Measurements from ENCODE around the gene OXCT1. TPM values are rescaled to one million over a fixed set of nuclear protein-coding genes. Genes with fewer than 3 reads are reported as not detected.

OXCT1 gene
- total and polyA plus RNA-seq, 2 of the 8 experiments (the other 6 are each of a cell fraction or from before 2014, with no cell fraction given) = 10.1 to 28.2 TPM

DNA sequence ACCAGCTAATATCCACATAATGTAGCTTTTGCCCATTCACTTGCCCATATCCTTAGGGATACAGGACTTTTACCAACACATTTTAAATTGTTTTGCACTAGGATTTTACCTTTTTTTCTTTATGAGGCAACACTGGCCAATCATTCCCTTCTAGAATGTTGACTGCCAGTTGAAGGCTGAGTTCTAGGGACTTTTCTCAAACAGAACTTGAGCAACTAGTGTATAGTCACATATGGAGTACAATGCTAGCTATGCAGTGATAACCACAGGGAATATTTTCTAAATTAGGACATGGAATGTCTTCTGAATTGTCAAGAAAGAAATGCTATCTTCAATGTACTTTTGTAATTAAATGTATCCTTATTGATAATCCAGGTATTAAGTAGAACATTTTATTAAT is 133.6 kb downstream of the OXCT1 start:
- H3K9me3 ChIP-seq (ENCODE audit: insufficient read depth in 2 of 2, low read depth in 1 of 2, low read length in 1 of 2) = no peaks in the 10 kb centered on the region
- no peak overlapping the region for H2AFZ ChIP-seq (ENCODE audit: low read length)
- H3K18ac ChIP-seq (ENCODE audit: extremely low read depth, low read length) = no peak overlapping the region
- no peak overlapping the region for H3K56ac ChIP-seq (replicated peaks; ENCODE audit: insufficient read length, low read depth, low read length)
- FAIRE-seq (no peak), DNase-seq (ENCODE audit: low read depth in 1 of 2, low spot score in 2 of 2) (no peak)
- no peak overlapping the region for H3K4me2 ChIP-seq (ENCODE audit: insufficient read depth in 1 of 2, low read depth in 2 of 2, low read length in 2 of 2)
- H4K20me1 ChIP-seq (replicated peaks in 1 of 2; ENCODE audit: control insufficient read depth in 1 of 2, insufficient read depth in 2 of 2, low read length in 2 of 2) = no peaks in the 10 kb centered on the region
- no peak overlapping the region for H3K9ac ChIP-seq (replicated peaks in 1 of 4; ENCODE audit: extremely low read depth in 1 of 4, low read depth in 3 of 4, low read length in 3 of 4)
- ChIA-PET POLR2A (ENCODE audit: partially characterized antibody) (no interaction called here), CTCF (ENCODE audit: partially characterized antibody) (interaction anchor here (0.6 to 1.4 kb wide), 2 partner anchors 11 to 23 kb away, joined by 3 to 6 read pairs; no protein-coding TSS in a partner anchor)
- no peaks in the 10 kb centered on the region for H3K79me2 ChIP-seq (ENCODE audit: control insufficient read depth in 1 of 2, insufficient read depth in 2 of 2, low read length in 2 of 2)
- H4K8ac ChIP-seq (ENCODE audit: extremely low read depth, insufficient read depth, low read length) = no peak overlapping the region
- H3K4me1 ChIP-seq (replicated peaks in 1 of 4; ENCODE audit: control insufficient read depth in 3 of 4, insufficient read depth in 4 of 4, low read length in 3 of 4) = no peaks in the 10 kb centered on the region
- H3K4me3 ChIP-seq (ENCODE audit: extremely low read depth in 1 of 4, insufficient read depth in 2 of 4, low read depth in 3 of 4, low read length in 4 of 4) = no peak overlapping the region
- H3K23ac ChIP-seq (ENCODE audit: insufficient read length) = no peak overlapping the region
- H2BK20ac ChIP-seq (ENCODE audit: low read length) = no peak overlapping the region
- no peak overlapping the region for H2BK5ac ChIP-seq (ENCODE audit: low read depth, low read length)
- no peak overlapping the region for H4K91ac ChIP-seq (replicated peaks; ENCODE audit: insufficient read length, low read length)
- TF ChIP-seq BRCA1 (IDR thresholded peaks at IDR 0.05; ENCODE audit: low read depth, low read length) (no peak), MAFK (IDR thresholded peaks at IDR 0.05; ENCODE audit: low read depth, low read length) (no peak), NANOG (IDR thresholded peaks at IDR 0.05; ENCODE audit: insufficient read depth, low read depth, low read length, poor library complexity, severe bottlenecking) (no peak), ASH2L (IDR thresholded peaks at IDR 0.05; ENCODE audit: low read length) (no peak), POLR2AphosphoS5 (IDR thresholded peaks at IDR 0.05; ENCODE audit: low read depth, low read length) (no peak), PHF8 (conservative IDR thresholded peaks at IDR 0.05; ENCODE audit: low read depth, low read length) (no peak), CEBPB (IDR thresholded peaks at IDR 0.05; ENCODE audit: low read depth, low read length) (no peak), FOSL1 (IDR thresholded peaks at IDR 0.05; ENCODE audit: insufficient read depth, low read depth, low read length) (no peak), TBP (IDR thresholded peaks at IDR 0.05; ENCODE audit: low read depth, low read length) (no peak), KDM1A (IDR thresholded peaks at IDR 0.05; ENCODE audit: borderline replicate concordance, low read length) (no peak), TEAD4 (IDR thresholded peaks at IDR 0.05; ENCODE audit: low read depth, low read length) (no peak)
- TF ChIP-seq, protein P1, sequence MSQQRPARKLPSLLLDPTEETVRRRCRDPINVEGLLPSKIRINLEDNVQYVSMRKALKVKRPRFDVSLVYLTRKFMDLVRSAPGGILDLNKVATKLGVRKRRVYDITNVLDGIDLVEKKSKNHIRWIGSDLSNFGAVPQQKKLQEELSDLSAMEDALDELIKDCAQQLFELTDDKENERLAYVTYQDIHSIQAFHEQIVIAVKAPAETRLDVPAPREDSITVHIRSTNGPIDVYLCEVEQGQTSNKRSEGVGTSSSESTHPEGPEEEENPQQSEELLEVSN (IDR thresholded peaks at IDR 0.05) = no peak
- H3K27ac ChIP-seq (ENCODE audit: low read depth, low read length) = no peak overlapping the region
- H4K5ac ChIP-seq (ENCODE audit: insufficient read length, low read depth, low read length) = no peak overlapping the region
- no peak overlapping the region for H3K4ac ChIP-seq (replicated peaks; ENCODE audit: insufficient read length, low read depth, low read length)
- H3K27me3 ChIP-seq (replicated peaks in 1 of 4; ENCODE audit: control insufficient read depth in 3 of 4, extremely low read depth in 1 of 4, insufficient read depth in 3 of 4, low read length in 3 of 4) = no peaks in the 10 kb centered on the region
- no peak overlapping the region for H3K14ac ChIP-seq (ENCODE audit: insufficient read length)
- no peak overlapping the region for H2BK12ac ChIP-seq (ENCODE audit: low read depth, low read length)
- H2BK15ac ChIP-seq (ENCODE audit: low read length) = no peak overlapping the region
- no peaks in the 10 kb centered on the region for H3K23me2 ChIP-seq (ENCODE audit: low read depth, low read length)
- H2BK120ac ChIP-seq (replicated peaks; ENCODE audit: low read depth, low read length) = no peak overlapping the region
- no peak overlapping the region for H2AK5ac ChIP-seq (ENCODE audit: low read depth, low read length)
- H3K36me3 ChIP-seq (ENCODE audit: control insufficient read depth in 2 of 4, insufficient read depth in 4 of 4, low read length in 3 of 4) = peaks cover 0 to 7% (median 2%) of the 10 kb centered on the region in 4 experiments; a peak in 3 of 8 replicates
- H3K79me1 ChIP-seq (ENCODE audit: low read depth, low read length) = no peaks in the 10 kb centered on the region

Data from H1 (cell line).